Panc1 (cell line): ENCODE measurements around the gene PLS3. TPM values are rescaled to one million over a fixed set of nuclear protein-coding genes. Genes with fewer than 3 reads are reported as not detected.

Experiments used
- ATAC-seq: fragments of 200-7000 bp; cut with Tn5 transposase; 2 replicates; pipeline ENCODE4 v1.9.1; 2020; ENCODE audit warnings: mild to moderate bottlenecking, moderate library complexity
- BruUV-seq: library from RNA; stranded (reverse); fragments of 400-500 nt; replicated peaks from 2 replicates; lab custom pipeline; 2021; lab: Mats Ljungman, UMichigan
- CTCF ChIA-PET: fragments of 300-600 bp; sonication (Branson Sonifier 250); formaldehyde crosslinking; loops from one replicate; lab custom pipeline; 2022; ENCODE audit warnings: antibody characterized with exemption; lab: Charles Lee
- POLR2A ChIA-PET: fragments of 300-600 bp; sonication (Branson Sonifier 250); formaldehyde crosslinking; loops from one replicate; lab custom pipeline; 2022; ENCODE audit warnings: antibody characterized with exemption; lab: Charles Lee
- DNase-seq: peaks from one replicate; pipeline ENCODE4 v3.0.0-alpha.2; 2010; ENCODE audit warnings: low read depth, low spot score
- H3K27ac ChIP-seq: 2 replicates; pipeline ENCODE4 v1.5.1; 2011; ENCODE audit warnings: mild to moderate bottlenecking, low read length, inconsistent platforms
- H3K27me3 ChIP-seq: fragments of 200-500 bp; sonication (Bioruptor generic); 2 replicates; pipeline ENCODE4 v1.6.0; 2014; ENCODE audit warnings: low read length, inconsistent platforms; ENCODE audit not compliant: control insufficient read depth, insufficient read depth
- H3K36me3 ChIP-seq: fragments of 200-500 bp; sonication (Bioruptor generic); 2 replicates; pipeline ENCODE4 v1.5.1; 2014; ENCODE audit warnings: inconsistent platforms, mild to moderate bottlenecking, low read length, moderate library complexity; ENCODE audit not compliant: control insufficient read depth, insufficient read depth
- H3K4me1 ChIP-seq: 2 replicates; pipeline ENCODE4 v1.5.1; 2011; ENCODE audit warnings: inconsistent platforms, mild to moderate bottlenecking, low read length, moderate library complexity; ENCODE audit not compliant: control insufficient read depth, insufficient read depth
- H3K4me3 ChIP-seq, 2 experiments: 2 replicates each; pipeline ENCODE4 v1.5.1; 2011 to 2012; ENCODE audit warnings: low read depth in 2 of 2, low read length in 2 of 2, mild to moderate bottlenecking in 2 of 2, inconsistent platforms in 1 of 2, moderate library complexity in 1 of 2
- H3K9me3 ChIP-seq: fragments of 200-500 bp; sonication (Bioruptor generic); 2 replicates; pipeline ENCODE4 v1.5.1; 2014; ENCODE audit warnings: low read depth, mild to moderate bottlenecking, inconsistent platforms, low read length, moderate library complexity; ENCODE audit not compliant: control insufficient read depth, insufficient read depth
- POLR2AphosphoS5 ChIP-seq: IDR thresholded peaks from 2 replicates; pipeline ENCODE4 v1.6.1; 2012; ENCODE audit warnings: mild to moderate bottlenecking, low read depth, low read length, moderate library complexity
- SIN3A ChIP-seq: IDR thresholded peaks from 2 replicates; pipeline ENCODE4 v1.6.1; 2012; ENCODE audit warnings: low read depth, mild to moderate bottlenecking, low read length, moderate library complexity, borderline replicate concordance; ENCODE audit not compliant: insufficient read depth
- TCF7L2 ChIP-seq: IDR thresholded peaks from 2 replicates; pipeline ENCODE4 v1.6.1; 2011; ENCODE audit warnings: mild to moderate bottlenecking, low read depth, low read length, inconsistent platforms
- in situ Hi-C: cut with HindIII; loops from 2 replicates; pipeline ENCODE4 v1.10.0; 2016; ENCODE audit warnings: low sequenced_read_pairs, low pct_unique_long_range_greater_than_20kb
- intact Hi-C: fragments of 100-400 bp; cut with micrococcal nuclease; formaldehyde crosslinking; loops from one replicate; pipeline ENCODE4 v1.10.0; 2022; ENCODE audit not compliant: unreplicated experiment
- total RNA-seq: library from RNA; stranded (reverse); gene quantifications from one replicate; pipeline ENCODE4 v1.2.1, GENCODE V29; 2021; ENCODE audit not compliant: unreplicated experiment
- TF ChIP-seq, protein P1 (sequence below), 2 experiments: IDR thresholded peaks; 2 replicates each; pipeline ENCODE4 v1.6.1; 2011 to 2012; ENCODE audit warnings: low read depth in 2 of 2, control low read depth in 1 of 2, low read length in 1 of 2, mild to moderate bottlenecking in 1 of 2, moderate library complexity in 1 of 2; ENCODE audit not compliant: insufficient read depth in 1 of 2
- TF ChIP-seq, protein P2 (sequence below): fragments of 450-650 bp; IDR thresholded peaks from 2 replicates; pipeline ENCODE4 v1.5.1; 2017; ENCODE audit warnings: mild to moderate bottlenecking

Gene PLS3
- total RNA-seq, 1 experiment from 2014 or later, result 164 TPM

DNA sequence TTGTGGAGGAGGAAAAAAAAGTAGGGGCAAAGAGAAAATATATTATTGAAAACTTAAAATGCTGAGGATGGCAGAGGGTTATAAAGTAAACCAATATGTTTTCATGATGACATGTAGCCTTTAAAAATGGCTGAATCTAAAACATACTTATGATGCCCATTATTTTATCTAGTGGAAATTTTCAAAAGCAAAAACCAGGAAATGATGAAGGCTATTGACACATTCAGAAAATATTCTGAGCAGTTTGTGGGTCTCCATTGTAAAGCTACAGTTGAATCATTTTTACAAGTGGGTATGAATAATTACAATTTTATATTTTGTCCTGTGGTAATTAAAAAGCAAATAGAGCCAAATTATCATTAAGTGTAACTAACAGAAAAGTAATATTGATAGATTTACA is 10.7 kb downstream of the PLS3 start:
- no peaks in the 10 kb centered on the region for H3K27me3 ChIP-seq
- H3K4me3 ChIP-seq, result no peak overlapping the region
- H3K4me1 ChIP-seq, result no peaks in the 10 kb centered on the region; the same call in 1 of the 2 replicates
- no peaks in the 10 kb centered on the region; the same call in 1 of the 2 replicates for H3K36me3 ChIP-seq
- DNase-seq, result no peak
- TF ChIP-seq TCF7L2, result no peak
- TF ChIP-seq, protein P1, sequence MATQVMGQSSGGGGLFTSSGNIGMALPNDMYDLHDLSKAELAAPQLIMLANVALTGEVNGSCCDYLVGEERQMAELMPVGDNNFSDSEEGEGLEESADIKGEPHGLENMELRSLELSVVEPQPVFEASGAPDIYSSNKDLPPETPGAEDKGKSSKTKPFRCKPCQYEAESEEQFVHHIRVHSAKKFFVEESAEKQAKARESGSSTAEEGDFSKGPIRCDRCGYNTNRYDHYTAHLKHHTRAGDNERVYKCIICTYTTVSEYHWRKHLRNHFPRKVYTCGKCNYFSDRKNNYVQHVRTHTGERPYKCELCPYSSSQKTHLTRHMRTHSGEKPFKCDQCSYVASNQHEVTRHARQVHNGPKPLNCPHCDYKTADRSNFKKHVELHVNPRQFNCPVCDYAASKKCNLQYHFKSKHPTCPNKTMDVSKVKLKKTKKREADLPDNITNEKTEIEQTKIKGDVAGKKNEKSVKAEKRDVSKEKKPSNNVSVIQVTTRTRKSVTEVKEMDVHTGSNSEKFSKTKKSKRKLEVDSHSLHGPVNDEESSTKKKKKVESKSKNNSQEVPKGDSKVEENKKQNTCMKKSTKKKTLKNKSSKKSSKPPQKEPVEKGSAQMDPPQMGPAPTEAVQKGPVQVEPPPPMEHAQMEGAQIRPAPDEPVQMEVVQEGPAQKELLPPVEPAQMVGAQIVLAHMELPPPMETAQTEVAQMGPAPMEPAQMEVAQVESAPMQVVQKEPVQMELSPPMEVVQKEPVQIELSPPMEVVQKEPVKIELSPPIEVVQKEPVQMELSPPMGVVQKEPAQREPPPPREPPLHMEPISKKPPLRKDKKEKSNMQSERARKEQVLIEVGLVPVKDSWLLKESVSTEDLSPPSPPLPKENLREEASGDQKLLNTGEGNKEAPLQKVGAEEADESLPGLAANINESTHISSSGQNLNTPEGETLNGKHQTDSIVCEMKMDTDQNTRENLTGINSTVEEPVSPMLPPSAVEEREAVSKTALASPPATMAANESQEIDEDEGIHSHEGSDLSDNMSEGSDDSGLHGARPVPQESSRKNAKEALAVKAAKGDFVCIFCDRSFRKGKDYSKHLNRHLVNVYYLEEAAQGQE (IDR thresholded peaks at IDR 0.05; ENCODE audit: insufficient read depth in 1 of 2, low read depth in 2 of 2, low read length in 1 of 2), result no peak
- TF ChIP-seq POLR2AphosphoS5, result no peak
- no peak for TF ChIP-seq SIN3A
- TF ChIP-seq, protein P2, sequence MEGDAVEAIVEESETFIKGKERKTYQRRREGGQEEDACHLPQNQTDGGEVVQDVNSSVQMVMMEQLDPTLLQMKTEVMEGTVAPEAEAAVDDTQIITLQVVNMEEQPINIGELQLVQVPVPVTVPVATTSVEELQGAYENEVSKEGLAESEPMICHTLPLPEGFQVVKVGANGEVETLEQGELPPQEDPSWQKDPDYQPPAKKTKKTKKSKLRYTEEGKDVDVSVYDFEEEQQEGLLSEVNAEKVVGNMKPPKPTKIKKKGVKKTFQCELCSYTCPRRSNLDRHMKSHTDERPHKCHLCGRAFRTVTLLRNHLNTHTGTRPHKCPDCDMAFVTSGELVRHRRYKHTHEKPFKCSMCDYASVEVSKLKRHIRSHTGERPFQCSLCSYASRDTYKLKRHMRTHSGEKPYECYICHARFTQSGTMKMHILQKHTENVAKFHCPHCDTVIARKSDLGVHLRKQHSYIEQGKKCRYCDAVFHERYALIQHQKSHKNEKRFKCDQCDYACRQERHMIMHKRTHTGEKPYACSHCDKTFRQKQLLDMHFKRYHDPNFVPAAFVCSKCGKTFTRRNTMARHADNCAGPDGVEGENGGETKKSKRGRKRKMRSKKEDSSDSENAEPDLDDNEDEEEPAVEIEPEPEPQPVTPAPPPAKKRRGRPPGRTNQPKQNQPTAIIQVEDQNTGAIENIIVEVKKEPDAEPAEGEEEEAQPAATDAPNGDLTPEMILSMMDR, result no peak
- in situ Hi-C loops, result no loop called here
- no peak overlapping the region for H3K27ac ChIP-seq
- no peaks in the 10 kb centered on the region for H3K9me3 ChIP-seq
- CTCF ChIA-PET, result no interaction called here
- no peak for ATAC-seq
- POLR2A ChIA-PET, result interaction anchor here (0.7 kb wide), 1 partner anchor 9 kb away, joined by 4 read pairs; no protein-coding TSS in a partner anchor
- BruUV-seq, result TSS peak; percentile 33
- intact Hi-C loops, result no loop called here

DNA sequence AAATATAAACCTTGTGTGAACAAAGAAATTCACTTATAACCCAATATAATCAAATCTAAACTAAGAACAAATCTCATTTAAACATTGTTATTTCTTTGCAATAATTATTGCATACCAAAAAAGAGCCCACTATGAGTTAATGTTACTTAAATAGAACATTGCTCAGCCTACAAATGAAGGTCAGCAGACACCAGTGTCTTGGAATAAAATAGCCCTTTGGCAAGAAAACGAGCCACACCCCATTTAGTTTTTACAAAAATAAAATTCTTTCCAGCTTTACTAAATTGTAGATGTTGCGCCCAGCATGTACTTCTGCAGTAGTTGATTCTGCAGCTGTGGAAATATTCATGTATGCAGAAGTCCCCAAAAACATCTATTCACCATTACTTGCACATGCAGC is 12.2 kb downstream of the PLS3 start:
- Histone ChIP-seq H3K4me1 (no peaks in the 10 kb centered on the region; the same call in 1 of the 2 replicates), H3K4me3 (no peak overlapping the region), H3K27me3 (no peaks in the 10 kb centered on the region), H3K36me3 (no peaks in the 10 kb centered on the region; the same call in 1 of the 2 replicates), H3K9me3 (no peaks in the 10 kb centered on the region), H3K27ac (no peak overlapping the region)
- in situ Hi-C loops, result no loop called here
- no TSS peak for BruUV-seq
- ChIA-PET CTCF (no interaction called here), POLR2A (no interaction called here)
- DNase-seq (no peak), ATAC-seq (no peak)
- TF ChIP-seq, protein P1 (IDR thresholded peaks at IDR 0.05; ENCODE audit: insufficient read depth in 1 of 2, low read depth in 2 of 2, low read length in 1 of 2), result no peak
- TF ChIP-seq, protein P2, result no peak
- TF ChIP-seq SIN3A (no peak), POLR2AphosphoS5 (no peak), TCF7L2 (no peak)
- intact Hi-C loops, result no loop called here
